ENCODE measurements around the gene ANO6. TPM values are rescaled to one million over a fixed set of nuclear protein-coding genes. Genes with fewer than 3 reads are reported as not detected.

The ANO6 gene
- total RNA-seq, 1 experiment from 2014 or later: 38.6 TPM

DNA sequence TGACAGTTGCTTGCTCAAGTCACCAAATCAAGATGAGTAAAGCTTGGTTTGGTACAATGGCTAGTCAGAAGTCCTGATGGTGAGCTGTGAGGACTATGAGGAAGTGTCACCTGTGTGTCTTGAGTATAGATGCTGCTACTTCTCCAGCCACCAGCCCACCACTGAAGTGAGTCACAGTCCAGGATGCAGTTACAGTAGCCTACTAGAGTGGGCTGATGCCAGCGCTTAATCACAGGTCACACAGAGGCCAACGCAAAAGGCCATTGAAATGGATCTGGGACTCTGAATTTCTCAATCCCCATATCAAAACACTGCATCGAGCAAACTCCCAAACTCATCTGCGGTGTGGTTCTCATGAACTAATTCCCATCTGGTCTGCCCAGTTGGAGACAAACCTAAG is 223.1 kb downstream of the ANO6 start:
- DNase-seq (ENCODE audit: low read depth): peak; percentile 92

DNA sequence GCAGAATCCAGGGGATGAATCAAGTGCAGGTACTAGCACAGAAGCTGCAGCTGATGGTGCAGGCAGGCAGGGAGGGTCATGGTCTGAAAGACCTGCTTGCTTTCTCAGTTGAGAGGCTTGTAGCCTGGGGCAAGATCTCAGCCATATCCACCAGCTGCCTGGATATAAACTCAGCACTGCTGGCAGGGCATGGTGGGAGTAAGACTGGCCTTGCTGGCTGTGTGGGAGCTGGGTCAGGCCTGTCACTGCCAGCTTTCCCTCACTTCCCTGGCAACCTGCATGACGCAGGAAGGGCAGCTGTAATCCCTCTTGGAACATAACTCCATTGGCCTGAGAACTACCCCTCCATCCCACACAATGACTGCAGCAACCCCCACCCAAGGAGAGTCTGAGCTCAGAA is 230.1 kb downstream of the ANO6 start:
- DNase-seq (ENCODE audit: low read depth): no peak

DNA sequence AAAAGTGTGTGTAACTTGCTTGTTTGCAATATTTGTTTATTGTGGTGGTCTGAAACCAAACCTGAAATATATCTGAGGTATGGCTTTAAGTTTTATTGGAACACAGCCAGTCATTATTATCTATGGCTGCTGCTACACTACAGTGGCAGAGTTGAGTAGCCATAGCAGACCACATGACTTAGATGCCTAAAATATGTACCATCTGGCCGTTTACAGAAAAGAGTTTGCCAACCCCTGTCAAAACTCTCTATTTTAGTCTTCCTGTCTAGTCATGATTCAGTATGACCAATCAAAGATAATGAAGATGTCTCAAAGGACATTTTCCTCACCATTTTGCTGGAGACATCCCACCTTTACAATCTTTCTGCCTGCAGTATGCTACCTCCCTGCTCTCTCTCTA is 242.3 kb downstream of the ANO6 start:
- DNase-seq (ENCODE audit: low read depth): no peak

DNA sequence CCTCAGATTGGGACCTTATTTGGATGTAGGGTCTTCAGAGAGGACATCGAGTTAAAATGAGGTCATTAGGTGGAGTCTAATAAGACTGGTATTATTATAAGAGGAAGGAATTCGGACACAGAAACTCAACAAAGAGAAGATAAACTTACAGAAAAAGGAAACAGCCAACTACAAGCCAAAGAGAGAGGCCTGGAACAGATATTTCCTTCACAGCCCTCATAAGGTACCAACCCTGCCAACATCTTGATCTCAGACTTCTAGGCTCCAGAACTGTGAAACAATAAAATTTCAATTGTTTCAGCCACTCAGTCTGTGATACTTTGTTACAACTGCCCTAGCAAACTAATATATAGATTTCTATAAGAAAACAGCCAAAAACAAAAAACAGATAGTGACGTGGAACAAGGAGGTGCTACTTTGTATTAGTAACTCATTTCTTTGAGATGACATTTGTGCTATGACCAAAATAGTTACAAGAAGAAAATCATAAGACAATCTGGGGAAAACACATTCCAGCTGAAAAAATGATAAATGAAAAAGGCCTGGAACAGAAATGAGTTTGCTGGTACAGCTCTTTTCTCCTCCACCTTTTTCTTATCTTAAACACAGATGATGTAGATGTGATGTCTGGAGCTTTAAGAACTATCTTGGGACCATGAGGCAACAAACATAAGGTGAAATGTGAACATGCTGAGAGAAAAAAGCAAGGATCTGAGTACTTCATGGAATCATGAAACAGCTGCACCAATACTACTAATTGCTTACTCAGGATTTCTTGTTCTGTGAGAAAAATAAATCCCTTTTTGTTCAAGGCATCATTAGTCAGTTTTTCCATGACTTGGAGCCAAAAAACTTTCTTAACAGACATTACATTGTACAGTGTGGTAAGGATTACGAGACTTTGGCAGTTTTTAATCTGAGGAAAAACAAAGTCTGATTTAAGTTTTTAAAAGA is 243.2 kb downstream of the ANO6 start:
- DNase-seq (ENCODE audit: low read depth): no peak

DNA sequence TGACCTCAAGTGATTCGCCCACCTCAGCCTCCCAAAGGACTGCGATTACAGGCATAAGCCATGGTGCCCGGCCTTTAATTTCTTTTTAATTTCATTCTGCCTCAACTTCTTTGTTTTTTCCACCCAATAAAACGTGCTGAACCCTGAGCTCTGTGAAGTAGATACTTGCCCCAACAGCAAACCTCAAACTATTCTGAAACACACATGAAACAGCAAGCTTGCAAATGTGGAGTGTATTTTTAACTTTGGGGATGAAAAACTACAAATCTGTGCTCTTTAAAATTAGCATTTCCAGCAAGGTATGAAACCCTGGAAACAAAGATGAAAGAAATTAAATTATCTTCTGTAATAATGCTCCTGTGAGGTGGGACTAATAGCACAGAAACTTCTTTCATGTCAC is 246.6 kb downstream of the ANO6 start:
- DNase-seq (ENCODE audit: low read depth): no peak

DNA sequence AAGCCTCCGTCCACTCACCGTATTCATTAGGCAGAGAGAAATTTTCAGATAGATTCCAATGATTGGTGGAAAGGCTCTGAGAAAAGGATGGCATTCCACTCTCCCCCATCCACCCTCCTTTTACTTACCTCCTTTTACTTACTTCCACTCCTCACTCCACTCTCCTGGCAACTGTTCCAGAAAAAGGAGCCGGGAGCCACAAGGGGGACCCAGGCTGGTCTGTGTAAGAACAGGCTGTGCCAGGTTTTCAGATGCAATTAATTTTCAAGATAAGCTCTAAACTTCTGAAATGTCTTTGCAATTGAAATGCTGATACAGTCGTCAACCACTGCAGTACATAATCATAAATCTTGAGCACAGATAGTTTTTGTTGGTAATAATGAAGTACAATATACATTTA is 248.8 kb downstream of the ANO6 start:
- DNase-seq (ENCODE audit: low read depth): peak; percentile 3

DNA sequence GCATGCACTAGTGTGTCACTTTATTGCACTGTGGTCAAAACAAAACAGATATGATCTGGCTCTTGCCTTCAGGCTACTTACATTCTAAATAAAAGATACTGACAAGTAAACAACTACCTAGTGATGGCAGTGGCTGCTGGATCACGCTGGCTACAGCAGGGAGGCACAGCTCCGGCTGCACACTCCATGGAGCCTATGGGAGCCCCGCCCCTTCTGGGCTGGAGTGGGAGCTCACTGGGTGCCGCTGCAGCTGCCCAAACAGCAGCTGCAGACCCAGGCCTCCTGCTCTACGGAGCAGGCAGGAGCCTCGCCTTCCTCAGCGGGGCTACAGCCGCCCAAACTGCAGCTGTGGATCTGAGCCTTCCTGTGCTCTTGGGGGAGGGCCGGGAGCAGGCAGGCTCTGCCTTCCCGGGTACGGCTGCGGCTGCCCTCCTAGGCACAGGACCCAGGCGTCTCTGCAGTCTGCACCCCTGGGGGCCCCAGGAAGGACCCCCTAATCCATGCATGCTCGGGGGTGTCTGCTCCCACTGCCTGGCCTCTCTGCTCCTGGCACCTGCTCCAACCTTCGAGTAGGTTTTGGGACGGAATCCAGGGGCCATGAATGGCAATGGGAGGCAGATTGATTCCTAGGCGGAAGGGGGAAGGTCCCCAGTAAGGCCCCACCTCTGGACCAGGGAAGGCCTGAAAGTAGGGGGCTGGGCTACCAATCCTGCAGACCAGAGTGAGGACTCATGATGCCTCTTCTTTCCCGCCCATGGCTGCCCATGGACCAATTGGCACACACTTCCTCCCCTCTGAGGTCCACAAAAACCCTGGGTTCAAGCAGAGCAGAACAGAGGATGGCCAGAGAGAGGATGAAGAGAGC is 253.1 kb downstream of the ANO6 start:
- DNase-seq (ENCODE audit: low read depth): no peak

DNA sequence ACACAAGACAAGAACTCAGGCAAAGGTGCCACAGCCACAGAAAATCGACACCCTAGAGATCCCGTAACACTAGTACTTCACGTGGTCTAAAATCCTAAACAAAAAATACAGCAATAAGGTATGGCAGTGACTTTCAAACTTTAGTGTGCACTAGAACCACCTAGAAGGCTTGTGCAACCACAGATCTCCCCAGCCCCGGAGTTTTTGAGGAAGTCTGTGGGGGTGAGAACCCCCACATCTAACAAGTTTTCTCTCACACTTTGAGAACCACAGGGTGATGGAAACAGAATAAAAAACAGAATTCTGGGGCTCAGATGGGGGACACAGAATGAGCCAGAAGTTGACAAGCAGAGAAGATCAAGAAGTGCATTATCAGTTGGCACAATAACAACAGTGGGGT is 254.0 kb downstream of the ANO6 start:
- no peak for DNase-seq (ENCODE audit: low read depth)

DNA sequence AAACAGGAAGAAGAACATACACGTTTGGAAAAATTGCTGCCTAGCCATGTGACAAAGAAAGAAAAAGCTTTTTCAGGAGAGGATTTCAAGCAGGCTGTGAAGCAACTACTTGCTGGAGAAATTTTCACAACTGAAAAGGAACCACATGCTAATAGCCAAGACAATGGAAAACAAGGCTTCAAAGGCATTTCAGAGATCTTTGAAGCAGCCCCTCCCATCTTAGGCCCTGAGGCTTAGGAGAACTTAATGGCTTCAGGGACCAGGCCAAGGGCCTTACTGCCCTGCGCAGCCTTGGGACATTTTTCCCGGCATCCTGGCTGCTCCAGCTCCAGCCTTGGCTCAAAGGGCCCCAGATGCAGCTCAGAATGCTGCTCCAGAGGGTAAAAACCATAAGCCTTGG is 257.7 kb downstream of the ANO6 start:
- DNase-seq (ENCODE audit: low read depth): no peak

DNA sequence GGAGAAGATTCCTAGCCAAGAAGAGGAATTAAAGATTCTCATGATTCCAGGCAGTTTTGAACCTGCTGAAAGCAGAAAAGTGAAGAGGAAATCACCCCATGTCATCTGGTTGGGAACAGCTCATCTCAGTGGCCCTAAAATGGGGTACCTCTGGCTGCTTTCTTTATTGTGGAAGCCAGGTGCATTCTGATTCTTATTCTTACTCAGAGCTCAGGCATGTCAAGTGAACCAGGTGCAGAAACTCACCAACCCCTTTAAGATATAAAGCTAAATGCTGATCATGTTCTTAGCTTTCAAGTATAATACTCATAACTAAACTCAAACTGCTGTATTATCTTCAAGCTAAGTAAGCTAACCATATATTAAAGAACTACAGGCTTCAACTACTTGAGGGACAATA is 259.7 kb downstream of the ANO6 start:
- DNase-seq (ENCODE audit: low read depth): no peak

DNA sequence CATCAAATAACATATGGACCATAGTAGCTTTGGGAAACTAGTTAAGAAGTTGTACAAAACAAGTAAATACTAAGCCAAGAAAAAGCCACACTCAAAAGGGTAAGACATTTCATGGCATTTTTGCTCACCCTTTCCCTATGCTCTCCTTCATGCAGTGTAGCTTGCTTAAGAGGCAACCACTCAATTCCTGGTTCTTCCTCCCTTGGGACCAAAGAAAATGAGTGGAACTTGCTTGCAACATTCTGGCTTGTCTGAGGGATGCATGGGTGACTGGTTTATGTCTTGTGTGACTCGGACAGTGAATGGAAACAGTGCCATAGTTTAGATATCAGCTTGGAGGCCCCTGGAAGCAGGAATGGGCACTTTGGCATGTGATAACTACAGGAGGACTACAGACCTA is 261.6 kb downstream of the ANO6 start:
- DNase-seq (ENCODE audit: low read depth): no peak

DNA sequence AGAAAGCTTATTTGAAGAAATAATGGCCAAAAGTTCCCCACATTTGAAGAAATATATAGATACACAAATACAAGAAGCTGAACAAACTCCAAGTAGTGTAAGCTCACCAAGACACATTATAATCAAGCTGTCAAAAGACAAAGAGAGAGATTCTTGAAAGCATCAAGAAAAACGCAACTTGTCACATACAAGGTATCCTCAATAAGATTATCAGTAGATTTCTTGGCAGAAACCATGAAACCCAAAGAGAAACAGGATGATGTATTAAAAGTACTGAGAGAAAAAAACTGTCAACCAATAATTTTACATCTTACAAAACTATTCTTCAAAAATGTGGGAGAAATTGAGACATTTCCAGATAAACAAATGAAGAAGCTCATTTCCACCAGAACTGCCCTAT is 263.0 kb downstream of the ANO6 start:
- no peak for DNase-seq (ENCODE audit: low read depth)

DNA sequence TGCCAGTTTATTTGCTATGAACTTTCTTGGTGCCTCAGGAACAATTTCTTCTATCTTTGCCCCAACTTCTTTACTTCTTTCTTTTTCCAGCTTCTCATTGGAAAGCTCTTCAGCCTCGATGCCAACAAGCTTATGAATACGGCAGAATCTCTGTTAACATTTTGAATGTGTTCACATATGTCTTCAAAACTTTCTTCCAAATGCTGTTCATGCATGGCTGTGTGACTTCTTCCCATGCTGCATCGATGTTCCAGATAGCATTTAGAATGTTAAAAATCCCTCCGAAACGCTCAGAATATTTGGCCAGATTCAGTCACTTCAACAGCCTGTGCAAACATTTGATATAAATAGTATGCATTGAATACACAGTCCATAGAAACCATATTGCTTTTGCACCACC is 265.9 kb downstream of the ANO6 start:
- no peak for DNase-seq (ENCODE audit: low read depth)

DNA sequence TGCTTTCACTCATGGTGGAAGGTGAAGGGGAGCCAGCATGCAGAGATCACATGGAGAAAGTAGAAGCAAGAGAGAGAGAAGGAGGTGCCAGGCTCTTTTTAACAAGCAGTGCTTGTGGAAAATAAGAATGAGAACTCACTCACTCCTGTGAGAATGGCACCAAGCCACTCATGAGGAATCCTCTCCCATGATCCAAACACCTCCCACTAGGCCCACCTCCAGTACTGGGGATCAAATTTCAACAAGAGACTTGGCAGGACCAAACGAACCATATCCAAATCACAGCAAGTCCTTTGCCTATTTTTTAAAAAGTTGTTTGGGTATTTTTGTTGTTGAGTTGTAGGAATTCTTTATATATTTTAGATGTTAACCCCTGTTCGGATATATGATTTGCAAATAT is 267.7 kb downstream of the ANO6 start:
- no peak for DNase-seq (ENCODE audit: low read depth)

Small RNAs within 50 kb of the gene (small RNA-seq; reads per million reads assigned to genes)
- not detected for gene AC009248.2

Other genes with a start within 250 kb of the ANO6 start
- not detected in 2 replicates for gene DBX2, start 165.0 kb upstream of the ANO6 start, total RNA-seq (2014; rRNA removed; shearing (Covaris generic))